Hepatocyte (in vitro differentiated cells): Measurements from ENCODE around the gene ENPP1.

ENCODE experiments used
- CTCF ChIP-seq: fragments of 200-600 bp; sonication (generic); IDR thresholded peaks from 2 replicates; pipeline ENCODE4 v1.5.1; 2016; ENCODE audit warnings: antibody characterized with exemption, mild to moderate bottlenecking; ENCODE audit not compliant: poor library complexity
- EZH2 ChIP-seq: fragments of 200-600 bp; sonication (generic); IDR thresholded peaks from 2 replicates; pipeline ENCODE4 v1.6.1; 2016; ENCODE audit warnings: antibody characterized with exemption, mild to moderate bottlenecking, borderline replicate concordance
- EZH2phosphoT487 ChIP-seq: fragments of 200-600 bp; sonication (generic); IDR thresholded peaks from one replicate; pipeline ENCODE4 v1.6.1; 2018; ENCODE audit warnings: antibody characterized with exemption, mild to moderate bottlenecking, low read depth, moderate library complexity; ENCODE audit not compliant: unreplicated experiment, severe bottlenecking

GRCh38 chr6:131854803-131855202 lies 47.0 kb downstream of the ENPP1 start:
- TF ChIP-seq CTCF = no peak
- TF ChIP-seq EZH2 = no peak
- TF ChIP-seq EZH2phosphoT487 = no peak
